Measurements from ENCODE around the gene ELN. TPM values are rescaled to one million over a fixed set of nuclear protein-coding genes. Genes with fewer than 3 reads are reported as not detected.

ELN gene
- total RNA-seq, 2 experiments from 2014 or later: not detected

DNA sequence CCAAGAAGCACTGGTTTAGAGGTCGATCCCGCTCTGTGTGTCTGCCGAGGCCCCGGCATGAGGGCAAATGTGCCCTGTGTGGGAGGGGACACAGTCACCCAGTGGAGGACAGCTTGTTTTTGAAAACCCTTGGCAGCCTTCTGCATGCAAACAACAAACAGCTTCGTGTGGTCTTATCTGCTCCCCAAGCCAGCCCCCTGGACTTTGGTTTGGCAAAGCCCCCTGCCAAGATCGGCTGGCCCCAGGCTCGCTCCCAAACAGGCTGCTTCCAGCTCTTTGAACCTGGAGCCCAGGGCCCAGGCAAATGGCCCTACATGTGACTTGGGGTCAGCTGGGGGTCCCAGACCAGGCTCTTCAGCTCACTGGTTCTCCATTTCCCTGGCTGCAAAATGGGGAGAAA is 2.9 kb downstream of the ELN start:
- H3K36me3 Mint-ChIP-seq (ENCODE audit: low read depth): no peaks in the 10 kb centered on the region
- CTCF ChIA-PET: no interaction called here
- H3K9me3 Mint-ChIP-seq: no peaks in the 10 kb centered on the region

DNA sequence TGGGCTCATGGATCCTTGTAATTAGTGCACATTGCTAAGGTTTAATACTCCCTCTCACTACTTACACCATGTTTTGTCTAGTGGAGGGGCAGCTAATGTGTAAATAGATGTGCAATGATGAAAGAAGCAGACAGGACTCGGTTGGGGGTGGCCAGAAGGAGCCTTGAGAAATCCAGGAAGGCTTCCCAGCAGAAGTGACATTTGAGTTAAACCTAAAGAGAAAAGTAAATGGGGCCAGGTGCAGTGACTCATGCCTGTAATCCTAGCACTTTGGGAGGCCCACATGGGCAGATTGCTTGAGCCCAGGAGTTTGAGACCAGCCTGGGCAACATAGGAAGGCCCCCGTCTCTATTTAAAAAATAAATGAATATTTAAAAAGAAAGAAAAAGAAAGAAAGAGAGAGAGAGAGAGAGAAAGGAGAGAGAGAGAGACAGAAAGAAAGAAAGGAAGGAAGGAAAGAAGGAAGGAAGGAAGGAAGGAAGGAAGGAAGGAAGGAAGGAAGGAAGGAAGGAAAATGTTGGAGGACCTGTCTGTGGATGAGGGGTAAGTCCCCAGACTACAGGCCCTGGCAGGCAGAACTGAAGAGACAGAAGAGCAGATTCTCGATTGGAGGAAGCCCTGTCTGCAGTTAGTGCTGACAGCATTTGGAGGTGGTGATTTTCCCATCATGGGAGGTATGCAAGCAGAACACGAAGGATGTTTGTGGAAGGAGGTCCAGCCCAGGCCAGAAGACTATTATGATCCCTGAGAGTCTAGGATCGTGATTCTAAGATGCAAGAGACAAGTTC is 3.6 kb downstream of the ELN start:
- ChIA-PET POLR2A (no interaction called here), CTCF (no interaction called here)
- H3K27me3 Mint-ChIP-seq: peaks cover 37% of the 10 kb centered on the region

More for the DNA sequence above, 2.9 kb downstream of the ELN start:
- Mint-ChIP-seq H3K4me1 (peaks cover 5% of the 10 kb centered on the region), H3K27ac (no peak overlapping the region), H3K27me3 (peaks cover 44% of the 10 kb centered on the region), H3K4me3 (no peak overlapping the region)
- DNase-seq: no peak
- POLR2A ChIA-PET: no interaction called here

DNA sequence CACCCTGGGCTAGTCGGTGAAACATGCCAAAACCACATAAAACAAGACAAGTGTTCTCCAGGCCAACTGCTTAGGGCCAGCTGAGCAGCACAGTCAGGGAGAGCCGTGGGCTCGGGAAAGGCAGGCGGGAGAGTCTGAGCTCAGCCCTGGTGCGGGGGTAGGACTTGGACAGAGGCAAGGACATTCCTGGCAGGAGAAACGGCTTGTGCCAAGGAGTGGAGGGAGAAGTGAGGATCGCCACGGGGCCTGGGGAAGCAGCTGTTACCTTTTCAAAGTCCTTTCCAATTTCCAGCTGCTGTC is 4.2 kb downstream of the ELN start:
- no peaks in the 10 kb centered on the region for H3K36me3 Mint-ChIP-seq (ENCODE audit: low read depth)
- ChIA-PET CTCF (no interaction called here), POLR2A (no interaction called here)
- H3K27me3 Mint-ChIP-seq: peaks cover 33% of the 10 kb centered on the region
- peaks cover 3% of the 10 kb centered on the region for H3K4me1 Mint-ChIP-seq
- H3K9me3 Mint-ChIP-seq: no peaks in the 10 kb centered on the region
- H3K27ac Mint-ChIP-seq: no peak overlapping the region
- no peak overlapping the region for H3K4me3 Mint-ChIP-seq
- no peak for DNase-seq

More for the DNA sequence above, 3.6 kb downstream of the ELN start:
- no peaks in the 10 kb centered on the region for H3K36me3 Mint-ChIP-seq (ENCODE audit: low read depth)
- no peaks in the 10 kb centered on the region for H3K9me3 Mint-ChIP-seq
- H3K4me3 Mint-ChIP-seq: no peak overlapping the region
- peaks cover 5% of the 10 kb centered on the region for H3K4me1 Mint-ChIP-seq
- no peak for DNase-seq
- no peak overlapping the region for H3K27ac Mint-ChIP-seq

DNA sequence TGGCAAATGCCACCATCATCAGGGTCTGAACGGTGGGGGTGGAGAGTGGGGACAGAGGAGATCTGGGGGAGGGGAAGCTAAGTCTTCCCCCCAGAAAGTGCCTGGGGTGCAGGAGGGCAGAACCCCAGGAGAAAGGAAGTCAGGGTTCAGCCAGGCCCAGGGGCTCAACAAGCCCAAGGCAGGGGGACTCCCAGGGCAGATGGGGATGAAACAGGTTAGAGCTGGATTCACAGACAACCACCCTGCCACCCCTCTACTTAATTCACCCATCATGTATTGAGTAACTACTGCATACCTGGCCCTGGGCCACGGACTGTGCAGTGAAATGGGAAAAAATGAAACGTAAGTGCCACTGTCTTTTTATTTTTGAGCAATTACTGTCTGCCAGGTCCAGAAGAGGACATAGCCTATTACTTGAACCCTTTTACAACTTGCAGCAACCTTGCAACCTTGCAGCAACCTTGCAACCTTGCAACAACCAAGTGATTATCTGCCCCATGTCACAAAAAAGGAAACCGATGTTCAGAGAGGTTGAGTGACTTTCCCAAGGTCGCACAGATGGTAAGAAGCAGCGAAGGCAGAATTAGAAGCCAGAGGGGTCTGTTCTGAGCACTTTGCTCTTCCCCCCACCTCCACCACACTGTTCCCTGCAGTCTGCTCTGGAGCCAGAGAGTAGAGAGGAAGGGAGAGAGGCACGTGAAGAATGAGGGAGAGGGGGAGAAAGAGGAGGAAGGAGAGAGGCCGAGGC is 4.8 kb downstream of the ELN start:
- Mint-ChIP-seq H3K36me3 (ENCODE audit: low read depth) (no peaks in the 10 kb centered on the region), H3K4me3 (no peak overlapping the region), H3K4me1 (peaks cover 3% of the 10 kb centered on the region), H3K27me3 (peaks cover 31% of the 10 kb centered on the region), H3K27ac (no peak overlapping the region), H3K9me3 (no peaks in the 10 kb centered on the region)
- no peak for DNase-seq
- POLR2A ChIA-PET: no interaction called here
- CTCF ChIA-PET: no interaction called here

DNA sequence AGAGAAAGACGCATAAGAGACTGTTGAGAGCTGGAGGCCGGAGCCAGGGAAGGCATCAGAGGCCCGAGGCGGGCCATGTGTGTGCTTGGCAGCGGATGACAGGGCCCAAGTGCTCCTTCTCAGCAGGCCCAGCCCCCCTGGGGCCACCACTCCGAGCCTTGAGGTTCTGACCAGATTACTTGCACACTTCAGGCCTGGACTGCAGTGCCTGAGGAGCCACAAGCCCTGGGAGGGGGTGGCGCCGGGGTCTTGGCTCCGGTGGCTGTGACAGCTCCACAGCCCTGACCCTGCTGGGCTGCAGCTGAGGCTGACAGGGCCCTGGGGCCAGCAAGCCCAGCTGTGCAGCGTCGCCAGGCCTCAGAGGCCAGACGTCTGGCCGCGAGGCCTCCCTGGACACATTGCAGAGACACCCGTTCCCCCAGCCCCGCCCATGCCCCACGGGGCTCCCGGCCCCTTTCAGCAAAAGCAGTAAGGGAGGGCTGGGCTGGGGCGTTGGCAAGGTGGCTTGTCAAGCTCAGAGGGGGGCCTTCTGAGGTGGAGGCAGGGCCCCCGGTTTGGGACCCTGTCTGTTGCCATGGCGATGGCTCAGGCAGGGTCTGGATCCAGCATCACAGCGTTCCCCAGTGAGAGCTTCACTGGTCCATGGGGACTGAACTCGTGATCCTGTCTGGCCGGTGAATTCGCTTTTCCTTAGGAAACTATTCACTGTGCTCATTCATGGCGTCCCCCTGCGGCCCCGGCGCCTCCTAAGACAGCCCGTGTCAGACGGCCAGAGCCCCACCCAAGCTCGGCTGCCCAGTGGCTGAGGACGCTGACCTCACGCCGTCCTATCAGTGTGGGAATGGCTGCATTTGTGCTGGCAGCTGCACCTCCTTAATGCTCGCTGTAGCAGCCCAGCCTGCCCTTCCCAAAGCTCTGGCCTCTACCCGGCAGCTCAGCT is 5.7 kb downstream of the ELN start:
- Mint-ChIP-seq H3K27ac (no peak overlapping the region), H3K27me3 (peaks cover 30% of the 10 kb centered on the region), H3K4me3 (no peak overlapping the region), H3K36me3 (ENCODE audit: low read depth) (no peaks in the 10 kb centered on the region), H3K9me3 (no peaks in the 10 kb centered on the region), H3K4me1 (peaks cover 3% of the 10 kb centered on the region)
- no peak for DNase-seq
- CTCF ChIA-PET: interaction anchor here (0.8 kb wide), 1 partner anchor 7 kb away, joined by 3 read pairs; no protein-coding TSS in a partner anchor
- POLR2A ChIA-PET: no interaction called here

DNA sequence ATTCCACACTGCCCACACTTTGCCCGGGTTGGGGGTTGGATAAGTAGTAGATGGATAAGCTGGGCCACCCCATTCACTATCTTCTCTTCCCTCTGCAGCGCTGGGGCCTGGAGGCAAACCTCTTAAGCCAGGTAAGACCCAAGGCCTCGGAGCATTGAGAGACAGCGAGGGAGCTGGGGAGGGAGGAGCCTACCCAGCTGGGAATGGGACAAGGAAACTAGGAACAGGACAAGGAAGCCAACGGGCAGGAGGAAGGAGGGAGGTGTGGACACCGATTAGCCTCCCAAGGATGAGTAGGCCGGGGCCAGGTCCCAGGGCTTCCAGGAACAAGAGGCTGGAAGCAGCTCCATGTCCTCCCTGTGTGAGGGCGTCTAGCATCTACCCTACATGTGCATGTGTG is 9.6 kb downstream of the ELN start:
- CTCF ChIA-PET: interaction anchor here (3.7 kb wide), 1 partner anchor 12 kb away, joined by 19 read pairs; no protein-coding TSS in a partner anchor
- no peak for DNase-seq
- Mint-ChIP-seq H3K27me3 (no peaks in the 10 kb centered on the region), H3K36me3 (ENCODE audit: low read depth) (no peaks in the 10 kb centered on the region), H3K4me1 (no peaks in the 10 kb centered on the region), H3K27ac (no peak overlapping the region), H3K9me3 (no peaks in the 10 kb centered on the region), H3K4me3 (no peak overlapping the region)
- POLR2A ChIA-PET: interaction anchor here (0.8 kb wide), 1 partner anchor 33 kb away, joined by 4 read pairs; no protein-coding TSS in a partner anchor

DNA sequence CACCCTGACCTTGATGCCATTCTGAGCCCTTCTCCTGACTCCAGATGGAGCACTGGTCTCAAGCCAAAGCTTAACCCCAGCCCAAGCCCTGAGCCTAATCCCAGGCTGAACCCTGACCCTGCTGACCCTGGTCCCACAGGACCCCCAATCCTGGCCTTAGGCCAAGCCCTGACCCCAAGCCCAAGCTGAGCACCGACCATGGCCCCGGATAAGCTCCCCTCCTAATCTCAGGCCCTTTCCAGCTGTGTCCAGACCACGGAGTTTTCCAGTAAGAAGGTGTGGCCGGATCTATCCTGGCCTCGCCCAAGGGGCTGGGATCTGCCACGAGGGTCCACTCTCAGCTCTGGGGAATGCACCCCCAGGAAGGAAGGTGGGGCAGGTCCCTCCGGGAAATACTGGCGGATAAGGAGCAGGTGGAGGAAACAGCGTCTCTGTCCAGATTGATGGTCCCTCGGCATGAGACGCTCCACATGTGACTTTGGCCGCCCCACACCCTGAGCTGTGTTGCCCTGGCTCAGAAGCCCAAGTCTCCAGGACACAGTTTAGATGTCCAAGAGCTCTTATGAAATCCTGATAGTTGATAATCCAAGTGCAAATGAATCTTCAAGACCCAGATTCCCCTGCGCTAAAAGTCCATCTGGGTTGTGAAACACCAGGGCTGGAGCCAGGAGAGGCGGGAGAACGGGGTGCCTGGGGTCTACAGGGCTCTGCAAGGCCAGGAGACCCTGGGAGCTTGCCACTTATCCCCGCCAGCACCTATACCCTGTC is 10.4 kb downstream of the ELN start:
- no peak overlapping the region for H3K4me3 Mint-ChIP-seq
- CTCF ChIA-PET: interaction anchor here (3.7 kb wide), 1 partner anchor 13 kb away, joined by 19 read pairs; no protein-coding TSS in a partner anchor
- POLR2A ChIA-PET: interaction anchor here (0.8 kb wide), 1 partner anchor 32 kb away, joined by 4 read pairs; no protein-coding TSS in a partner anchor
- no peaks in the 10 kb centered on the region for H3K4me1 Mint-ChIP-seq
- no peaks in the 10 kb centered on the region for H3K27me3 Mint-ChIP-seq
- DNase-seq: no peak
- no peak overlapping the region for H3K27ac Mint-ChIP-seq
- no peaks in the 10 kb centered on the region for H3K9me3 Mint-ChIP-seq
- no peaks in the 10 kb centered on the region for H3K36me3 Mint-ChIP-seq (ENCODE audit: low read depth)

DNA sequence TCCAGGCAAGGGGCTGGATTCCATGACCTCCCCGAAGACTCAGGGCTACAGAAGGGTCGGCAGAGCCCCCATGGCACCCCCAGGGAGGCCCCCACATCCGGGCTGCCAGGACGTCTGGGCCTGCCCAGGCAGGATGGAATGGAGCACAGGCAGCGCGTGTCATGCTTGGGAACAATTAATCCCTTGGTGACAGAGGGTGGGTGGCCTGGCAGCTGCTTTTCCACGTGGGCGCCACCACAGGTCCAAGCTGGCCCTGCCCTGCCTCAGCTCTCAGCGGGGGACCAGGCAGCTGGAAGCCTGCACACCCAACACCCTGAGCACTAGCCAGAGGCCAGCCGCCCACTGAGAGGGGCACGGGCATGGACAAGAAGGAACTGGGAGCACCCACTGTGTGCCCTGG is 11.4 kb downstream of the ELN start:
- Mint-ChIP-seq H3K27me3 (no peaks in the 10 kb centered on the region), H3K27ac (no peak overlapping the region), H3K36me3 (ENCODE audit: low read depth) (no peaks in the 10 kb centered on the region), H3K9me3 (no peaks in the 10 kb centered on the region), H3K4me1 (no peaks in the 10 kb centered on the region), H3K4me3 (no peak overlapping the region)
- DNase-seq: no peak
- ChIA-PET CTCF (interaction anchor here (1.3 kb wide), 1 partner anchor 12 kb away, joined by 6 read pairs; no protein-coding TSS in a partner anchor), POLR2A (no interaction called here)

DNA sequence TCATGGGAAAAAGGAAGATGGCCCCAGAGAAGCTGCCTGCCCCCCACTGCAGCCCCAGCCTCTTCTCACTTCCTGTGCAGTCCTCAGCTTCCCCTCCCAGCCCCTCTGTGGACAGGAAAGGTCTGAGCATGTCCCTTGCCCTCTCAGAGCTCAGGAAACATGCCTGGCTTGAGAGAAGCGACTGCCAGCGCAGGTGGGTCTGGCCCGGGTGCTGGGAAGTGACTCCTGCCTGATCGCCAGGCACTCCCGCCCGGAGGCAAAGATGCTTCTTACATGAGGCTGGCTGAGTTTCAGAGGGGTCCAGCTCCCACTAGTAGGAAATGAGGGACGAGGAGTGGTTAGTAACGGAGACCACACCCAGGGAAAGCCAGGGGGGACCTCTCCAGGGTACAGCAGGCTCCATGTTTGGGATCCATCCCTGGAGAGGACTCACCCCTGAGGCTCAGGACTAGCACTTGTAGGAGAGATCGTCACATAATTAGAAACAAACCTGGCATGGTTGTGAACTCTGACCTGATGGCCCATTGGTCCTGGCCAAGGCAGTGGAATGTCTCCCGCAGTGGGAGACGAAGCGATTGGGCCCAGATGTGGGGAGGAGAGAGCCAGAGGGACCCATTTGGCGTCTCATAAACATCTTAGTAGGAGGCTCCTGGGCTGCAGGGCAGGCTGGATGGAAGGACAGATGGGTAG is 12.3 kb downstream of the ELN start:
- Mint-ChIP-seq H3K9me3 (no peaks in the 10 kb centered on the region), H3K27ac (no peak overlapping the region), H3K4me3 (no peak overlapping the region), H3K4me1 (no peaks in the 10 kb centered on the region), H3K36me3 (ENCODE audit: low read depth) (no peaks in the 10 kb centered on the region), H3K27me3 (no peaks in the 10 kb centered on the region)
- no peak for DNase-seq
- ChIA-PET POLR2A (no interaction called here), CTCF (interaction anchor here (1.3 kb wide), 1 partner anchor 13 kb away, joined by 6 read pairs; no protein-coding TSS in a partner anchor)

DNA sequence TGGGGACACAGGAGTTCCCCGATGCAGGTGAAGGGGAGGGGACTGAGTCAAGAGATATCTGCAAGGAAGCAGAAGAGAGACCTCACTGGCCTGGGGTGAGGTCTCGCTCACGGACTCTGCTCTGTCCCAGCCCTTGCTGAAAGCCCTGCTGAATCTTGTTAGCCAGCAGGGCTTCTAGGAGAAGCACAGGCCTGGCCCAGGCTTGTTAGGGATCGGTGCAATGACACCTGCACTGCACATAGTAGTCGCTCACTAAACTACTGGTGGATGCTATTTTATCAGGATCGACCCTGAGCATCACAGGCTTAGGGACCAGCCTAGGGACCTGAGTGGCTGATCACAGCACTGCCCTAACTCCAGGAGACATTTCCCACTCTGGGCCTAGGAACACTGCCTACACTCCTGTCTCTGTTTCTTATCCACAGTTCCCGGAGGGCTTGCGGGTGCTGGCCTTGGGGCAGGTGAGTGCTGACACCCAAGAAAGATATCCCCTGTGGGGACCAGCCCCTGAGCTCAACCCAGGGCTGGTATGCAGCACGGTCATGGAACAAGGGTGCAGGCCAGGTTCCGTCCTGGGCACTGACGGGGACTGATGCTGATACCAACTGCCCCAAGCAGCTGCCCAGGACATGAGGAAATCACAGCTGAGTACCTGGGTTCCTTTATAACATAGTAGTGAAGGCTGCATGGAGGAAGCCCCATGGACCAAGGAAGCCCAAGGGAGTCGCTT is 13.0 kb downstream of the ELN start:
- H3K36me3 Mint-ChIP-seq (ENCODE audit: low read depth): no peaks in the 10 kb centered on the region
- CTCF ChIA-PET: interaction anchor here (2.0 kb wide), 1 partner anchor 14 kb away, joined by 6 read pairs; no protein-coding TSS in a partner anchor

DNA sequence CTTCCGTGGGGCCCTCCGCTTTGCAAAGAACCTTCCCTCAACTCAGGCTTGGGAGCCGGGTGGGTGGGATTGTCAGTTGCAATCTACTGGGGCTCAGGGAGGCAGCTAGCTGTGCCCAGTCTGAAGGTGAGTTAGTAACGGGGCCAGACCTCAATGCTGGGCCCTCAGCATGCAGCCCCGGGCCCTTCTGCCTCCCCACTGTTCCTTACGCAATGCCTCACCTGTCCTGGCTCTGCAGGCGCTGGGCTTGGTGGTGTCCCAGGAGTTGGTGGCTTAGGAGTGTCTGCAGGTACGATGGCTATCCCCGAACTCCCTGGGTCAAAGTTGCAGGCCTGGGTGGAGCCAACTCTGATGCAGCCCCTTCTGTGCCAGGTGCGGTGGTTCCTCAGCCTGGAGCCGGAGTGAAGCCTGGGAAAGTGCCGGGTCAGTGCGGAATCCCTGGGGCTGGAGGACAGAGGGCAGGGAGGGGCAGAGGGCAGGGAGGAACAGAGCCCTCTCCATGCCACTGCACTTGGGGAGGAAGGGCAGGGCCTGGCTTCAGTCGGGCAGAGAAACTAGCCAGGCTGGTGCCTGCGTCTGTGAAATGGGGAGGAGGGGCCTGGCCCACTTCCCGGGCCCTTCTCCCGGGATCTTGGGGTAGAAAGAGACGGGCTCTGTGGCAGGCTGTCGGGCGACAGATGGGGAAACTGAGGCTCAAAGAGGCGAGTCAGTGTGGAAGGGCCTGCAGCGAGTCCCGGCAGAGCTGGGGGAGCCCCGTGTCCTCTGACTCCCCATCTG is 15.0 kb downstream of the ELN start:
- Mint-ChIP-seq H3K36me3 (ENCODE audit: low read depth) (no peaks in the 10 kb centered on the region), H3K4me1 (no peaks in the 10 kb centered on the region), H3K27me3 (no peaks in the 10 kb centered on the region), H3K4me3 (no peak overlapping the region), H3K9me3 (no peaks in the 10 kb centered on the region), H3K27ac (no peak overlapping the region)
- ChIA-PET POLR2A (no interaction called here), CTCF (interaction anchor here (2.0 kb wide), 1 partner anchor 16 kb away, joined by 6 read pairs; no protein-coding TSS in a partner anchor)
- no peak for DNase-seq

More for the DNA sequence above, 13.0 kb downstream of the ELN start:
- Mint-ChIP-seq H3K4me1 (no peaks in the 10 kb centered on the region), H3K27me3 (no peaks in the 10 kb centered on the region), H3K27ac (no peak overlapping the region), H3K9me3 (no peaks in the 10 kb centered on the region), H3K4me3 (no peak overlapping the region)
- no peak for DNase-seq
- POLR2A ChIA-PET: no interaction called here

Measured in activated CD4-positive, alpha-beta memory T cell treated with anti-CD3 and anti-CD28 coated beads, Interleukin-2, amount 10 ng/mL, durations not matched to agents 7 days and 5 days (primary cell).